Activated CD4-positive, alpha-beta memory T cell treated with anti-CD3 and anti-CD28 coated beads, Interleukin-2, amount 10 ng/mL, durations not matched to agents 7 days and 5 days (primary cell): ENCODE data around the gene REC114. TPM values are rescaled to one million over a fixed set of nuclear protein-coding genes. Genes with fewer than 3 reads are reported as not detected.
A peak's percentile ranks its signal among the peaks of the same experiment; 100 is the strongest.
"Not testable (repeated sequence)": the region's sequence is repeated elsewhere in the genome, so short reads cannot be mapped to it uniquely, and the experiment has no call there.

Experiments
- CTCF ChIA-PET: fragments of 350-600 bp; sonication (Branson Sonifier 250); formaldehyde crosslinking; loops from one replicate; lab custom pipeline; 2021; ENCODE audit warnings: antibody characterized with exemption, inconsistent platforms; lab: Charles Lee
- POLR2A ChIA-PET: fragments of 350-600 bp; sonication (Branson Sonifier 250); formaldehyde crosslinking; loops from one replicate; lab custom pipeline; 2021; ENCODE audit warnings: antibody characterized with exemption; lab: Charles Lee
- DNase-seq: peaks from one replicate; pipeline ENCODE4 v3.0.0-alpha.2; 2020
- H3K27ac Mint-ChIP-seq: one replicate; pipeline ENCODE4 v1.8.0; 2021; ENCODE audit warnings: mild to moderate bottlenecking, mixed read lengths
- H3K27me3 Mint-ChIP-seq: one replicate; pipeline ENCODE4 v1.8.0; 2021; ENCODE audit warnings: mixed read lengths
- H3K36me3 Mint-ChIP-seq: one replicate; pipeline ENCODE4 v1.8.0; 2021; ENCODE audit warnings: low read depth, mixed read lengths
- H3K4me1 Mint-ChIP-seq: one replicate; pipeline ENCODE4 v1.8.0; 2021; ENCODE audit warnings: mixed read lengths
- H3K4me3 Mint-ChIP-seq: one replicate; pipeline ENCODE4 v1.8.0; 2021; ENCODE audit warnings: mild to moderate bottlenecking, mixed read lengths
- H3K9me3 Mint-ChIP-seq: one replicate; pipeline ENCODE4 v1.8.0; 2021; ENCODE audit warnings: mixed read lengths
- total RNA-seq, 2 experiments: library from RNA; stranded (reverse); gene quantifications; one replicate each; pipeline ENCODE4 v1.2.3, GENCODE V29; 2021

REC114 gene
- total RNA-seq, 2 experiments from 2014 or later = not detected

GRCh38 chr15:73573037-73573436 lies 130.1 kb downstream of the REC114 start:
- Mint-ChIP-seq H3K27ac (peak overlapping the region; percentile 37), H3K4me3 (no peak overlapping the region), H3K27me3 (no peaks in the 10 kb centered on the region), H3K4me1 (peaks cover 69% of the 10 kb centered on the region), H3K9me3 (no peaks in the 10 kb centered on the region), H3K36me3 (peaks cover 54% of the 10 kb centered on the region)
- no peak for DNase-seq
- CTCF ChIA-PET = interaction anchor here (1.3 to 2.0 kb wide), 2 partner anchors 20 to 64 kb away, joined by 3 to 12 read pairs; no protein-coding TSS in a partner anchor
- POLR2A ChIA-PET = no interaction called here

GRCh38 chr15:73573572-73573971 lies 130.6 kb downstream of the REC114 start:
- peaks cover 71% of the 10 kb centered on the region for H3K4me1 Mint-ChIP-seq
- no peak overlapping the region for H3K4me3 Mint-ChIP-seq
- H3K9me3 Mint-ChIP-seq = no peaks in the 10 kb centered on the region
- H3K36me3 Mint-ChIP-seq = peaks cover 52% of the 10 kb centered on the region
- ChIA-PET POLR2A (no interaction called here), CTCF (interaction anchor here (1.3 kb wide), 2 partner anchors 20 to 63 kb away, joined by 3 to 5 read pairs; no protein-coding TSS in a partner anchor)
- no peaks in the 10 kb centered on the region for H3K27me3 Mint-ChIP-seq
- DNase-seq = no peak
- H3K27ac Mint-ChIP-seq = no peak overlapping the region

GRCh38 chr15:73575636-73576247 lies 132.8 kb downstream of the REC114 start:
- no peaks in the 10 kb centered on the region for H3K9me3 Mint-ChIP-seq
- peaks cover 56% of the 10 kb centered on the region for H3K4me1 Mint-ChIP-seq
- POLR2A ChIA-PET = no interaction called here
- peaks cover 37% of the 10 kb centered on the region for H3K36me3 Mint-ChIP-seq
- DNase-seq = no peak
- H3K27ac Mint-ChIP-seq = peak overlapping the region; percentile 61
- H3K4me3 Mint-ChIP-seq = no peak overlapping the region
- H3K27me3 Mint-ChIP-seq = no peaks in the 10 kb centered on the region
- CTCF ChIA-PET = no interaction called here

GRCh38 chr15:73577593-73577992 lies 134.6 kb downstream of the REC114 start:
- Mint-ChIP-seq H3K4me1 (peaks cover 38% of the 10 kb centered on the region), H3K36me3 (peaks cover 30% of the 10 kb centered on the region)
- POLR2A ChIA-PET, H3K9me3 Mint-ChIP-seq, H3K27ac Mint-ChIP-seq, DNase-seq, CTCF ChIA-PET, H3K4me3 Mint-ChIP-seq, H3K27me3 Mint-ChIP-seq: not testable (repeated sequence)

GRCh38 chr15:73578026-73578425 lies 135.1 kb downstream of the REC114 start:
- POLR2A ChIA-PET = no interaction called here
- H3K4me1 Mint-ChIP-seq = peaks cover 38% of the 10 kb centered on the region
- CTCF ChIA-PET = no interaction called here
- H3K4me3 Mint-ChIP-seq = no peak overlapping the region
- no peaks in the 10 kb centered on the region for H3K9me3 Mint-ChIP-seq
- no peak for DNase-seq
- H3K36me3 Mint-ChIP-seq = peaks cover 34% of the 10 kb centered on the region
- no peak overlapping the region for H3K27ac Mint-ChIP-seq
- H3K27me3 Mint-ChIP-seq = no peaks in the 10 kb centered on the region

GRCh38 chr15:73582851-73583379 lies 140.0 kb downstream of the REC114 start:
- no peak for DNase-seq
- Mint-ChIP-seq H3K27me3 (no peaks in the 10 kb centered on the region), H3K4me1 (peaks cover 56% of the 10 kb centered on the region), H3K36me3 (peaks cover 50% of the 10 kb centered on the region), H3K27ac (peak overlapping the region; percentile 41), H3K9me3 (no peaks in the 10 kb centered on the region), H3K4me3 (no peak overlapping the region)
- CTCF ChIA-PET = interaction anchor here (1.2 kb wide), 1 partner anchor 50 kb away, joined by 3 read pairs; the partner anchor contains the start of gene NPTN
- POLR2A ChIA-PET = interaction anchor here (0.6 to 1.4 kb wide), 3 partner anchors 11 to 111 kb away, joined by 3 read pairs; no protein-coding TSS in a partner anchor

- Mint-ChIP-seq H3K27ac (peak overlapping the region; percentile 48), H3K4me3 (no peak overlapping the region), H3K9me3 (no peaks in the 10 kb centered on the region), H3K36me3 (peaks cover 50% of the 10 kb centered on the region), H3K4me1 (peaks cover 53% of the 10 kb centered on the region), H3K27me3 (no peaks in the 10 kb centered on the region)
- ChIA-PET CTCF (interaction anchor here (1.2 kb wide), 1 partner anchor 50 kb away, joined by 3 read pairs; the partner anchor contains the start of gene NPTN), POLR2A (interaction anchor here (0.6 to 1.4 kb wide), 3 partner anchors 12 to 110 kb away, joined by 3 read pairs; no protein-coding TSS in a partner anchor)
- no peak for DNase-seq
These were observed 140.6 kb downstream of the REC114 start for GRCh38 chr15:73583544-73583943.

GRCh38 chr15:73584699-73585420 lies 141.9 kb downstream of the REC114 start:
- ChIA-PET POLR2A (no interaction called here), CTCF (interaction anchor here (0.8 to 1.7 kb wide), 2 partner anchors 13 to 51 kb away, joined by 3 to 4 read pairs; no protein-coding TSS in a partner anchor)
- no peaks in the 10 kb centered on the region for H3K9me3 Mint-ChIP-seq
- H3K27me3 Mint-ChIP-seq = no peaks in the 10 kb centered on the region
- DNase-seq = no peak
- H3K27ac Mint-ChIP-seq = peak overlapping the region; percentile 59
- H3K4me1 Mint-ChIP-seq = peaks cover 54% of the 10 kb centered on the region
- peaks cover 53% of the 10 kb centered on the region for H3K36me3 Mint-ChIP-seq
- H3K4me3 Mint-ChIP-seq = no peak overlapping the region

- no peak overlapping the region for H3K4me3 Mint-ChIP-seq
- ChIA-PET POLR2A (interaction anchor here (0.7 to 1.1 kb wide), 2 partner anchors 17 to 48 kb away, joined by 3 read pairs; no protein-coding TSS in a partner anchor), CTCF (interaction anchor here (0.8 to 1.7 kb wide), 4 partner anchors 22 to 119 kb away, joined by 4 read pairs; no protein-coding TSS in a partner anchor)
- no peaks in the 10 kb centered on the region for H3K27me3 Mint-ChIP-seq
- H3K9me3 Mint-ChIP-seq = no peaks in the 10 kb centered on the region
- H3K36me3 Mint-ChIP-seq = peaks cover 57% of the 10 kb centered on the region
- no peak for DNase-seq
- H3K4me1 Mint-ChIP-seq = peaks cover 54% of the 10 kb centered on the region
- H3K27ac Mint-ChIP-seq = peak overlapping the region; percentile 39
These were observed 143.1 kb downstream of the REC114 start for GRCh38 chr15:73585871-73586654.

- POLR2A ChIA-PET = interaction anchor here (1.0 kb wide), 1 partner anchor 42 kb away, joined by 4 read pairs; no protein-coding TSS in a partner anchor
- H3K4me3 Mint-ChIP-seq = no peak overlapping the region
- no peak overlapping the region for H3K27ac Mint-ChIP-seq
- no peaks in the 10 kb centered on the region for H3K9me3 Mint-ChIP-seq
- DNase-seq = no peak
- no peaks in the 10 kb centered on the region for H3K27me3 Mint-ChIP-seq
- peaks cover 35% of the 10 kb centered on the region for H3K4me1 Mint-ChIP-seq
- CTCF ChIA-PET = interaction anchor here (0.7 to 4.3 kb wide), 2 partner anchors 18 to 47 kb away, joined by 5 to 16 read pairs; no protein-coding TSS in a partner anchor
- peaks cover 55% of the 10 kb centered on the region for H3K36me3 Mint-ChIP-seq
These were observed 146.8 kb downstream of the REC114 start for GRCh38 chr15:73589766-73590165.

GRCh38 chr15:73590263-73590662 lies 147.3 kb downstream of the REC114 start:
- H3K36me3 Mint-ChIP-seq = peaks cover 50% of the 10 kb centered on the region
- POLR2A ChIA-PET = no interaction called here
- no peak overlapping the region for H3K27ac Mint-ChIP-seq
- H3K9me3 Mint-ChIP-seq = no peaks in the 10 kb centered on the region
- no peak for DNase-seq
- H3K4me3 Mint-ChIP-seq = no peak overlapping the region
- H3K27me3 Mint-ChIP-seq = no peaks in the 10 kb centered on the region
- H3K4me1 Mint-ChIP-seq = peaks cover 30% of the 10 kb centered on the region
- CTCF ChIA-PET = interaction anchor here (0.7 to 4.3 kb wide), 2 partner anchors 18 to 46 kb away, joined by 5 to 16 read pairs; no protein-coding TSS in a partner anchor
